ENCODE measurements around the gene TMEM184B.

DNA sequence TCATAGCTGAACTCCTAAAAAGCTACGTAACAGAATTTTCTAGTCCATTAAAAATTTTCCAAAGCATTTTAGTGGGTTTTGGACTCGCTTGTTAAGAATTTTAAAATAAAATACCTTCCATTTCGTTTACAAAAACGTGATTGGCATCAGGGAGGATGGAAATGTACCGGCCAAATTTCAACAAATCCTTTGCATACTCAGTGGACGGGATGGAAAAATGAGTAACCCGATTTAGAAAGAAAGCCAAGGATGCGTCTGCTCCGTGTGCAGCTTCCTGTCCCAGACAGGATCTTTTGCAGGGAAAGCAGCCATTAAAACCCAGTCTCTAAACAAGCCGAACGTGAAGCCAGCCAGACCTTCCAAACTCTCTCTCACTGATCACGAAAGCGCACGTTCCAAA lies 15.6 kb downstream of the TMEM184B start:
- TF ChIP-seq SMC3 (IDR thresholded peaks at IDR 0.05), result no peak
- TF ChIP-seq SREBF2 (IDR thresholded peaks at IDR 0.05), result no peak
- TF ChIP-seq CHD4 (IDR thresholded peaks at IDR 0.05; ENCODE audit: borderline replicate concordance), result no peak
- TF ChIP-seq CTCF (IDR thresholded peaks at IDR 0.05), result no peak
- TF ChIP-seq MAZ (IDR thresholded peaks at IDR 0.05; ENCODE audit: borderline replicate concordance, low read depth, low read length), result no peak
- no peak for TF ChIP-seq RAD21 (conservative IDR thresholded peaks at IDR 0.05 in 1 of 2, IDR thresholded peaks at IDR 0.05 in 1 of 2)
- TF ChIP-seq USF2 (IDR thresholded peaks at IDR 0.05), result no peak
- TF ChIP-seq EP300 (IDR thresholded peaks at IDR 0.05), result no peak
